Thoracic aorta (tissue), 2 donors: ENCODE data around the gene GPRC5B. TPM values are rescaled to one million over a fixed set of nuclear protein-coding genes. Genes with fewer than 3 reads are reported as not detected.

Experiments
- ATAC-seq: fragments of 150-250 bp; one replicate; pipeline ENCODE4 v1.8.0; 2017; ENCODE audit warnings: low read depth; ENCODE audit not compliant: insufficient number of reproducible peaks, low FRiP score
- DNase-seq: peaks from one replicate; pipeline ENCODE4 v3.0.0-alpha.2; 2020; ENCODE audit warnings: low spot score
- H3K27ac ChIP-seq, 2 donors: fragments of 200-600 bp; sonication (generic); 1 replicate in 1 of 2; 2 replicates in 1 of 2; pipeline ENCODE4 v1.5.1; 2016; ENCODE audit warnings: mild to moderate bottlenecking in 2 of 2, moderate library complexity in 2 of 2
- H3K27me3 ChIP-seq: fragments of 200-600 bp; sonication (generic); replicated peaks from 2 replicates; pipeline ENCODE4 v1.6.0; 2016; ENCODE audit warnings: mild to moderate bottlenecking; ENCODE audit not compliant: insufficient read depth
- H3K36me3 ChIP-seq: fragments of 200-600 bp; sonication (generic); one replicate; pipeline ENCODE4 v1.5.1; 2016
- H3K4me1 ChIP-seq, 2 donors: fragments of 200-600 bp; sonication (generic); 1 replicate in 1 of 2; 2 replicates in 1 of 2; pipeline versions ENCODE4 v1.5.1 to v1.6.0; 2016; ENCODE audit warnings: low read depth in 2 of 2, mild to moderate bottlenecking in 1 of 2; ENCODE audit not compliant: control insufficient read depth in 1 of 2
- H3K4me3 ChIP-seq: fragments of 200-600 bp; sonication (generic); 2 replicates; pipeline ENCODE4 v1.5.1; 2016; ENCODE audit warnings: mild to moderate bottlenecking
- H3K9me3 ChIP-seq: fragments of 200-600 bp; sonication (generic); 2 replicates; pipeline ENCODE4 v1.5.1; 2016
- CTCF ChIP-seq: fragments of 200-600 bp; sonication (generic); IDR thresholded peaks from one replicate; pipeline ENCODE4 v1.5.1; 2019; ENCODE audit warnings: antibody characterized with exemption
- total RNA-seq, 2 donors: library from RNA; depleted of rRNA; stranded (reverse); fragments of >200 nt; gene quantifications; one replicate each; pipeline versions ENCODE4 v1.1.0 to v1.2.3, GENCODE V29; 2016

The GPRC5B gene
- total RNA-seq, 2 donors from 2014 or later, result 9.6 to 16.1 TPM

- no peak for TF ChIP-seq CTCF
Observed at GRCh38 chr16:19926449-19927390, 42.1 kb upstream of the GPRC5B start.

GRCh38 chr16:19923396-19923795, 38.7 kb upstream of the GPRC5B start:
- ATAC-seq, result no peak
- no peaks in the 10 kb centered on the region for H3K36me3 ChIP-seq
- no peak for TF ChIP-seq CTCF
- H3K27me3 ChIP-seq, result no peaks in the 10 kb centered on the region
- no peaks in the 10 kb centered on the region for H3K9me3 ChIP-seq
- no peak overlapping the region for H3K27ac ChIP-seq
- no peak overlapping the region for H3K4me3 ChIP-seq
- H3K4me1 ChIP-seq, result no peaks in the 10 kb centered on the region
- no peak for DNase-seq

More at GRCh38 chr16:19926449-19927390, 42.1 kb upstream of the GPRC5B start:
- H3K9me3 ChIP-seq, result no peaks in the 10 kb centered on the region
- H3K4me3 ChIP-seq, result no peak overlapping the region
- H3K27ac ChIP-seq, result no peak overlapping the region
- H3K4me1 ChIP-seq, result no peaks in the 10 kb centered on the region
- DNase-seq (no peak), ATAC-seq (no peak)
- H3K36me3 ChIP-seq, result no peaks in the 10 kb centered on the region
- H3K27me3 ChIP-seq, result no peaks in the 10 kb centered on the region

GRCh38 chr16:19919142-19919541, 34.5 kb upstream of the GPRC5B start:
- ATAC-seq, result no peak
- no peak for TF ChIP-seq CTCF
- no peaks in the 10 kb centered on the region for H3K27me3 ChIP-seq
- DNase-seq, result no peak
- H3K4me1 ChIP-seq, result no peaks in the 10 kb centered on the region
- no peak overlapping the region for H3K27ac ChIP-seq
- no peak overlapping the region for H3K4me3 ChIP-seq
- H3K36me3 ChIP-seq, result no peaks in the 10 kb centered on the region
- H3K9me3 ChIP-seq, result no peaks in the 10 kb centered on the region

- Histone ChIP-seq H3K4me3 (no peak overlapping the region), H3K9me3 (no peaks in the 10 kb centered on the region), H3K4me1 (no peaks in the 10 kb centered on the region), H3K36me3 (no peaks in the 10 kb centered on the region), H3K27me3 (no peaks in the 10 kb centered on the region), H3K27ac (no peak overlapping the region)
- no peak for ATAC-seq
- TF ChIP-seq CTCF, result no peak
- no peak for DNase-seq
Observed at GRCh38 chr16:19916064-19916463, 31.4 kb upstream of the GPRC5B start.

GRCh38 chr16:19914877-19915276, 30.2 kb upstream of the GPRC5B start:
- DNase-seq (no peak), ATAC-seq (no peak)
- H3K4me3 ChIP-seq, result no peak overlapping the region
- H3K36me3 ChIP-seq, result no peaks in the 10 kb centered on the region
- no peak for TF ChIP-seq CTCF
- H3K27ac ChIP-seq, result no peak overlapping the region
- H3K4me1 ChIP-seq, result no peaks in the 10 kb centered on the region
- H3K9me3 ChIP-seq, result no peaks in the 10 kb centered on the region
- H3K27me3 ChIP-seq, result no peaks in the 10 kb centered on the region
